Right lobe of liver (tissue), 6 donors: ENCODE data around the gene ENTPD3. TPM values are rescaled to one million over a fixed set of nuclear protein-coding genes. Genes with fewer than 3 reads are reported as not detected.

Source experiments
- ATAC-seq, 4 donors: fragments of 200-7000 bp; cut with Tn5 transposase; one replicate each; pipeline ENCODE4 v1.9.1; 2020; ENCODE audit warnings: mild to moderate bottlenecking in 4 of 4, moderate library complexity in 4 of 4
- DNase-seq, 3 donors: peaks; one replicate each; pipeline ENCODE4 v3.0.0-alpha.2; 2020
- H3K27ac ChIP-seq, 3 donors: fragments of 200-600 bp; one replicate each; pipeline ENCODE4 v1.8.0; 2022
- H3K27me3 ChIP-seq, 2 donors: fragments of 200-600 bp; one replicate each; pipeline ENCODE4 v1.8.0; 2022
- H3K36me3 ChIP-seq, 4 donors: fragments of 200-600 bp; sonication (generic) in 1 of 4; one replicate each; pipeline versions ENCODE4 v1.5.1 to v1.8.0; 2017 to 2022; ENCODE audit warnings: control low read depth in 1 of 4
- H3K4me1 ChIP-seq, 4 donors: fragments of 200-600 bp; sonication (generic) in 1 of 4; one replicate each; pipeline versions ENCODE4 v1.5.1 to v1.8.0; 2017 to 2022; ENCODE audit warnings: control low read depth in 1 of 4
- H3K4me3 ChIP-seq, 3 donors: fragments of 200-600 bp; one replicate each; pipeline ENCODE4 v1.8.0; 2022
- H3K9me3 ChIP-seq, 4 donors: fragments of 200-600 bp; sonication (generic) in 1 of 4; one replicate each; pipeline versions ENCODE4 v1.5.1 to v1.8.0; 2017 to 2022; ENCODE audit warnings: control low read depth in 1 of 4
- POLR2A ChIP-seq: fragments of 450-650 bp; IDR thresholded peaks from one replicate; pipeline ENCODE4 v1.6.1; 2017; ENCODE audit warnings: antibody characterized with exemption, mild to moderate bottlenecking
- WGBS: methylation state at CpG from one replicate; pipeline ENCODE4 v1.1.6; 2018; ENCODE audit warnings: low coverage, low lambda C conversion rate; ENCODE audit not compliant: insufficient coverage; ENCODE audit errors: missing lambda C conversion rate; 5-methylcytosine and 5-hydroxymethylcytosine counted together
- intact Hi-C, 2 donors: fragments of 100-400 bp; cut with DNase I; formaldehyde crosslinking; loops; one replicate each; pipeline versions ENCODE4 v1.11.2 to v1.14.1; 2022
- total RNA-seq, 6 experiments: library from RNA; depleted of rRNA in 2 of 6; stranded (reverse); fragments of >200 nt in 2 of 6; fragmentation: NEBNext Ultra II Directional in 3 of 6; extraction: Animal tissue kit (Norgen Biotek cat#: 25700) in 3 of 6; gene quantifications; one replicate each; pipeline versions ENCODE4 v1.1.0 to v1.2.4, GENCODE V29; 2016 to 2023
- TF ChIP-seq, protein P1 (sequence below), 4 donors: fragments of 200-600 bp in 3 of 4; fragments of 450-650 bp in 1 of 4; IDR thresholded peaks; one replicate each; pipeline versions ENCODE4 v1.5.1 to v1.8.0; 2016 to 2022; ENCODE audit warnings: antibody characterized with exemption in 4 of 4, mild to moderate bottlenecking in 2 of 4
- donor health status: DM: no; HTN: yes; CAD: no.
- donor health status: DM: no; HTN: no; CAD: no.
- donor health status: DM: no; HTN: no; CAD: no.
- donor health status: DM: no; HTN: yes; CAD: no.
- donor health status: DM: no; HTN: yes; CAD: no.

ENTPD3 gene
- total RNA-seq, 6 experiments from 2014 or later, result not detected

DNA sequence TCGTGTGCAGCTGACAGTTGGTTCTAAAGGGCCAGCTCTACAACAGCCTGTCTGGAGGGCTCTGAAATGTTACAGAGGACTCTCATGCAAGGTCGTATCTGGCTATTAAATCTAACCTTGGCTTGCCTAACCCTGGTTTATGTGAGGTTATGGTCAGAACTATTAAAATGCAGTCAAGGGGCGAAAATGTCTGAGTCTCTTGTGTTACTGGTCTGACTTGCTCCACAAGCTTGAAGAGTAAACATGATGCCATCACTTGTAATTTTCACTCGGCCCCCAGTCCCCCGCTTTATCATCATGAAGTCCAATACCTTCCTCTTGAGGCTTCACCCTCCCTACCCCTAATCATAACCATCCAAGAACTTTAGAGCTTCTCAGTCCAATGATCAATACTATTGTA, 9.4 kb downstream of the ENTPD3 start:
- DNase-seq, result no peak
- Histone ChIP-seq H3K36me3 (no peaks in the 10 kb centered on the region), H3K4me1 (no peaks in the 10 kb centered on the region), H3K4me3 (no peak overlapping the region), H3K9me3 (no peaks in the 10 kb centered on the region), H3K27ac (no peak overlapping the region), H3K27me3 (no peaks in the 10 kb centered on the region)
- intact Hi-C loops, result no loop called here
- WGBS, result 66% methylated on average over 5 of the region's 5 CpGs
- TF ChIP-seq, protein P1, sequence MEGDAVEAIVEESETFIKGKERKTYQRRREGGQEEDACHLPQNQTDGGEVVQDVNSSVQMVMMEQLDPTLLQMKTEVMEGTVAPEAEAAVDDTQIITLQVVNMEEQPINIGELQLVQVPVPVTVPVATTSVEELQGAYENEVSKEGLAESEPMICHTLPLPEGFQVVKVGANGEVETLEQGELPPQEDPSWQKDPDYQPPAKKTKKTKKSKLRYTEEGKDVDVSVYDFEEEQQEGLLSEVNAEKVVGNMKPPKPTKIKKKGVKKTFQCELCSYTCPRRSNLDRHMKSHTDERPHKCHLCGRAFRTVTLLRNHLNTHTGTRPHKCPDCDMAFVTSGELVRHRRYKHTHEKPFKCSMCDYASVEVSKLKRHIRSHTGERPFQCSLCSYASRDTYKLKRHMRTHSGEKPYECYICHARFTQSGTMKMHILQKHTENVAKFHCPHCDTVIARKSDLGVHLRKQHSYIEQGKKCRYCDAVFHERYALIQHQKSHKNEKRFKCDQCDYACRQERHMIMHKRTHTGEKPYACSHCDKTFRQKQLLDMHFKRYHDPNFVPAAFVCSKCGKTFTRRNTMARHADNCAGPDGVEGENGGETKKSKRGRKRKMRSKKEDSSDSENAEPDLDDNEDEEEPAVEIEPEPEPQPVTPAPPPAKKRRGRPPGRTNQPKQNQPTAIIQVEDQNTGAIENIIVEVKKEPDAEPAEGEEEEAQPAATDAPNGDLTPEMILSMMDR (IDR thresholded peaks at IDR 0.05), result no peak
- no peak for ATAC-seq

DNA sequence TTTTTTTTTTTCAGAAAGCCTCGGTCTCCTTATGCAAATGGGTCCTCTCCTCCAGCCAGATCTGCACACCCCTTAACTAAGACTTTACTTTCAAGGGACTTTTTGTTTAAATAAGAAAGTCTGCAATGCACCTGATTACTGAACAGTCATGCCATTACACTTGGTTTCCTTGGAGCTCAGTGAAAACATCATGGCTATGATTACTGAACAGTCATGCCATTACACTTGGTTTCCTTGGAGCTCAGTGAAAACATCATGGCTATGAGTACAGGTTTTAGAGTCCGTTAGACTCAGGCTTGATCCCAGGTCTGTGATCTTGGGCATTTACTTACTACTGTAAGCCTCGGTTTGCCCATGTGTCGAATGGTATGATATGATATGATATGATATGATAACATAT, 10.1 kb downstream of the ENTPD3 start:
- TF ChIP-seq, protein P1 (IDR thresholded peaks at IDR 0.05), result no peak
- no peak for TF ChIP-seq POLR2A
- no peak for ATAC-seq

DNA sequence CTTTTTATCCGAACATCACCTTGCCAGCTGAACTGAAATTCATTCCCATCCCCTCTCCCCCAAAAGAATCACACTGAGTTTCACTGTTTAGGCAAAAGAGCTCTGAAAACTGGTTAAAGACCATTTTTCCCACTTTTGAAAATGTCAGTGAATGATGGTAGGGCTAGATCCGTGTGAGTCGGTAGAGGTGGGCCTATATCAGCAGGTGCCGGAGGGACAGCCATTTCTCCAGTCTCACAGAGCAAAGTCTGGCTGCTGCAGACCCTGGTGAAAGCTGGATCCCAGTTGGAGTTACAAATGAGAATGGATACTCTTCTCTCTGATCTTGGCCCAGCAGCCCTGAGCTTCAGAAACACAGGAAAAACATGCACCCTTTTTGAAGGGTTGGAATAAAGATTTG, 10.9 kb downstream of the ENTPD3 start:
- 83% methylated on average over 4 of the region's 4 CpGs for whole genome bisulfite sequencing
- no peaks in the 10 kb centered on the region for H3K36me3 ChIP-seq
- no peak for TF ChIP-seq POLR2A
- TF ChIP-seq, protein P1 (IDR thresholded peaks at IDR 0.05), result no peak
- H3K27ac ChIP-seq, result no peak overlapping the region
- H3K27me3 ChIP-seq, result no peaks in the 10 kb centered on the region
- H3K4me3 ChIP-seq, result no peak overlapping the region
- ATAC-seq (no peak), DNase-seq (no peak)
- H3K9me3 ChIP-seq, result no peaks in the 10 kb centered on the region
- H3K4me1 ChIP-seq, result no peaks in the 10 kb centered on the region
- intact Hi-C loops, result no loop called here

More for the DNA sequence above, 10.1 kb downstream of the ENTPD3 start:
- whole genome bisulfite sequencing, result 90% methylated on average over 4 of the region's 4 CpGs
- intact Hi-C loops, result no loop called here
- no peaks in the 10 kb centered on the region for H3K36me3 ChIP-seq
- H3K4me3 ChIP-seq, result no peak overlapping the region
- H3K27ac ChIP-seq, result no peak overlapping the region
- H3K27me3 ChIP-seq, result no peaks in the 10 kb centered on the region
- no peak for DNase-seq
- H3K4me1 ChIP-seq, result no peaks in the 10 kb centered on the region
- H3K9me3 ChIP-seq, result no peaks in the 10 kb centered on the region

DNA sequence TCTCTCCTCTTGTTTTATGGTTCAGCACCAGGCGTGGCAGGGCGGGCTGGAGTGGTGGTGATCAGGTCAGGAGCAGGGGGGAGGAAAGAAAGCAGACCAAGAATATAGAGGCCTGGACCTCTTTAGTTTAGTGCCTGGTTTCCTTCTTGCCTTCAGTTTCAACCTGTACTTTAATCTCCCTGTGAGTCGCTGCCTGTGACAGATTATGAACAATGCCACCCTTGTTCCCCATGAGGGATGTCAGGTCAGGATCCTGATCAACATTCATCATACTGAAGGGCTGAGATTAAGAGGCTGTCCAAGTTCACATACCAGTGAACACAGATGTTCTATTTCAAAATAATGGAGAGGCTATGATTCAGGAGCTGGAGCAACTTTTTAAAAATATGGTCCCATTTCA, 11.4 kb downstream of the ENTPD3 start:
- WGBS, result 80% methylated on average over 1 of the region's 3 CpGs
- no peak for DNase-seq

More for the DNA sequence above, 11.4 kb downstream of the ENTPD3 start:
- H3K4me3 ChIP-seq, result no peak overlapping the region
- H3K27me3 ChIP-seq, result no peaks in the 10 kb centered on the region
- TF ChIP-seq, protein P1 (IDR thresholded peaks at IDR 0.05), result no peak
- no peak for TF ChIP-seq POLR2A
- no peaks in the 10 kb centered on the region for H3K9me3 ChIP-seq
- no peak for ATAC-seq
- no peaks in the 10 kb centered on the region for H3K4me1 ChIP-seq
- H3K36me3 ChIP-seq, result no peaks in the 10 kb centered on the region
- H3K27ac ChIP-seq, result no peak overlapping the region
- intact Hi-C loops, result no loop called here
